ENCODE results near the gene SCMH1. TPM values are rescaled to one million over a fixed set of nuclear protein-coding genes. Genes with fewer than 3 reads are reported as not detected.

The SCMH1 gene
- total RNA-seq, 2 donors from 2014 or later: 16.4 to 18.3 TPM

DNA sequence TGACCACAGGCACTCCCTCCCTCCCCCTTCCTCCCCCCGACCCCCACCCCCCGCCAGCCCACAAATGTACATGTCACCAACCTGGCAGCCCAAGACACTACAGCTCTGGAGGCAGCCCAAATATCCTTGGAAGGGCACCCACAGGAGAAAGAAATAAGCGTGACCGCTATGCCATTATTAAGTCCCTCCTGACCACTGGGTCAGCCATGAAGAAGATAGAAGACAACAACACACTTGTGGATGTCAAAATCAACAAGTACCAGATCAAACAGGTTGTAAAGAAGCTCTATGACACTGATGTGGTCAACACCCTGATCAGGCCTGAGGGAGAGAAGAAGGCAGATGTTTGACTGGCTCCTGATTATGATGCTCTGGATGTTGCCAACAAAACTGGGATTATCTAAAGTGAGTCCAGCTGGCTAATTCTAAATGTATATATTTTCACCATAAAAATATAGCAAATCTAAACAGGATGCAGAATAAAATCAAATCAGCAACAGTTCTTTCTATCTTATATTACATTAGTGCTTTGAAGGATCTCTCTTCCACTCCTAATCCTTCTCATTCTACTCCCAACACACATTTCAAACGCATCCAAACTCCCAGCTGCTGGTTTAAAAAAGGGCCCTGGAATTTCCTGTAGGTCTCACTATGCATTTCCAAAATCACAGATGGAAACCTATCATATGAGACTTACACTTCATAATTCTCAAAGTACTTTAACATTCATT, 143.2 kb downstream of the SCMH1 start:
- H3K4me3 Mint-ChIP-seq: no peak overlapping the region
- H3K9ac ChIP-seq (ENCODE audit: extremely low read depth, low read length, poor library complexity, severe bottlenecking): no peak overlapping the region
- no peaks in the 10 kb centered on the region for H3K27me3 ChIP-seq (ENCODE audit: control insufficient read depth, insufficient read depth, low read length, poor library complexity, severe bottlenecking)
- no peak overlapping the region for H3K27ac ChIP-seq (ENCODE audit: low read depth, low read length)
- H3K9me3 Mint-ChIP-seq: no peaks in the 10 kb centered on the region
- H3K4me3 ChIP-seq (ENCODE audit: low read length): no peak overlapping the region
- H3K4me1 ChIP-seq (ENCODE audit: control insufficient read depth, insufficient read depth, low read length): no peaks in the 10 kb centered on the region
- H3K4me1 Mint-ChIP-seq: peaks cover 2% of the 10 kb centered on the region
- H3K9me3 ChIP-seq (ENCODE audit: control insufficient read depth, low read length): no peaks in the 10 kb centered on the region
- no peak overlapping the region for H3K27ac Mint-ChIP-seq
- TF ChIP-seq, protein P1, sequence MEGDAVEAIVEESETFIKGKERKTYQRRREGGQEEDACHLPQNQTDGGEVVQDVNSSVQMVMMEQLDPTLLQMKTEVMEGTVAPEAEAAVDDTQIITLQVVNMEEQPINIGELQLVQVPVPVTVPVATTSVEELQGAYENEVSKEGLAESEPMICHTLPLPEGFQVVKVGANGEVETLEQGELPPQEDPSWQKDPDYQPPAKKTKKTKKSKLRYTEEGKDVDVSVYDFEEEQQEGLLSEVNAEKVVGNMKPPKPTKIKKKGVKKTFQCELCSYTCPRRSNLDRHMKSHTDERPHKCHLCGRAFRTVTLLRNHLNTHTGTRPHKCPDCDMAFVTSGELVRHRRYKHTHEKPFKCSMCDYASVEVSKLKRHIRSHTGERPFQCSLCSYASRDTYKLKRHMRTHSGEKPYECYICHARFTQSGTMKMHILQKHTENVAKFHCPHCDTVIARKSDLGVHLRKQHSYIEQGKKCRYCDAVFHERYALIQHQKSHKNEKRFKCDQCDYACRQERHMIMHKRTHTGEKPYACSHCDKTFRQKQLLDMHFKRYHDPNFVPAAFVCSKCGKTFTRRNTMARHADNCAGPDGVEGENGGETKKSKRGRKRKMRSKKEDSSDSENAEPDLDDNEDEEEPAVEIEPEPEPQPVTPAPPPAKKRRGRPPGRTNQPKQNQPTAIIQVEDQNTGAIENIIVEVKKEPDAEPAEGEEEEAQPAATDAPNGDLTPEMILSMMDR (conservative IDR thresholded peaks at IDR 0.05): no peak
- no peaks in the 10 kb centered on the region for H3K36me3 ChIP-seq (ENCODE audit: control insufficient read depth, insufficient read depth, low read length)
- DNase-seq: no peak
- H3K36me3 Mint-ChIP-seq (ENCODE audit: low read depth): no peaks in the 10 kb centered on the region
- 92 to 100% methylated on average over 2 to 4 of the region's 5 CpGs for WGBS, 2 experiments (ENCODE audit: insufficient coverage in 1 of 2, insufficient read length in 1 of 2)
- no peaks in the 10 kb centered on the region for H3K27me3 Mint-ChIP-seq (ENCODE audit: insufficient read depth)

DNA sequence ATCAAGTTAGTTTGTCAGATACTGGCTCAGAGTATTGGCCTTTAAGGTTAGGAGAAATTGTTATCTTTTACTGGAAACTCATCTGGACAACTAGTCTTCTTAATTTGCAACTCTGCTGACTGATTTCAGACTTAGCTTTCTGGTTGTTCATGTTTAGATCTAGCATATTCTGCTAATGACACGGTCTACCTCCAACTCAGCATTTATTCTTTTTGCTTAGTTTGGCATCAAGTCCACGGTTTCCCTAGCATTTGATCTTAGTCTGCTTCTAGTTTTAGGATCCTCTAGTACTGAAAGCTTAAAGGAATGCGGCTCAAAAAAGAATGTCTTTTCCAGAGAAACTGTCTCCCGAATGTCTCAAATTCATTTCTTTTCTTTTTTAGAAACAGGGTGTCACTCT, 145.0 kb downstream of the SCMH1 start:
- Histone ChIP-seq H3K9me3 (ENCODE audit: control insufficient read depth, low read length) (no peaks in the 10 kb centered on the region), H3K4me1 (ENCODE audit: control insufficient read depth, insufficient read depth, low read length) (no peaks in the 10 kb centered on the region), H3K27me3 (ENCODE audit: control insufficient read depth, insufficient read depth, low read length, poor library complexity, severe bottlenecking) (no peaks in the 10 kb centered on the region), H3K27ac (ENCODE audit: low read depth, low read length) (no peak overlapping the region), H3K4me3 (ENCODE audit: low read length) (no peak overlapping the region), H3K9ac (ENCODE audit: extremely low read depth, low read length, poor library complexity, severe bottlenecking) (no peak overlapping the region), H3K36me3 (ENCODE audit: control insufficient read depth, insufficient read depth, low read length) (no peaks in the 10 kb centered on the region)
- Mint-ChIP-seq H3K4me1 (peaks cover 2% of the 10 kb centered on the region), H3K9me3 (peaks cover 5% of the 10 kb centered on the region), H3K4me3 (no peak overlapping the region), H3K36me3 (ENCODE audit: low read depth) (no peaks in the 10 kb centered on the region), H3K27ac (no peak overlapping the region), H3K27me3 (ENCODE audit: insufficient read depth) (no peaks in the 10 kb centered on the region)
- TF ChIP-seq, protein P1 (conservative IDR thresholded peaks at IDR 0.05): no peak
- WGBS, 2 experiments (ENCODE audit: insufficient coverage in 1 of 2, insufficient read length in 1 of 2): 83 to 86% methylated on average over 4 of the region's 4 CpGs
- no peak for DNase-seq

DNA sequence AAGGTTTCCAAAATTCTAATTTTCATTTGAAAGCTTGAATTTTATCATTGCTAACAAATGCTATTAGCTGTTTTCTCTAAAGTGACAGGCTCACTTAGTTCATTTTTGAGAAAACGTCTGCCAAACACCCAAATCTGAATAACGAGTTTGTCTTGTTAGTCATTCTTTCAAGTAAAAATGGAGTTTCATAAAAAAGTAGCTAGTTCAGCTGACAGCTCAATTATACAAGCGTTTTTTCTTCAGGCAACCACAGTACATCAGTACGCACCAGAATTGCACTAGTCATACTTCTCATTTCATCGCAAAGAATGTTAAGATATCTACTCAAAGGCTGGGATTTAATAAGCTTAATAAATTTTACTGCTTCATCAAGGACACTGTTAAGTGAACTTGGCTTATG, 148.3 kb downstream of the SCMH1 start:
- no peak overlapping the region for H3K4me3 Mint-ChIP-seq
- no peaks in the 10 kb centered on the region for H3K4me1 Mint-ChIP-seq
- TF ChIP-seq, protein P1 (conservative IDR thresholded peaks at IDR 0.05): no peak
- H3K27ac Mint-ChIP-seq: no peak overlapping the region
- no peaks in the 10 kb centered on the region for H3K9me3 ChIP-seq (ENCODE audit: control insufficient read depth, low read length)
- peaks cover 5% of the 10 kb centered on the region for H3K9me3 Mint-ChIP-seq
- H3K9ac ChIP-seq (ENCODE audit: extremely low read depth, low read length, poor library complexity, severe bottlenecking): no peak overlapping the region
- H3K36me3 ChIP-seq (ENCODE audit: control insufficient read depth, insufficient read depth, low read length): no peaks in the 10 kb centered on the region
- no peak overlapping the region for H3K4me3 ChIP-seq (ENCODE audit: low read length)
- no peaks in the 10 kb centered on the region for H3K4me1 ChIP-seq (ENCODE audit: control insufficient read depth, insufficient read depth, low read length)
- peaks cover 7% of the 10 kb centered on the region for H3K36me3 Mint-ChIP-seq (ENCODE audit: low read depth)
- DNase-seq: no peak
- whole genome bisulfite sequencing, 2 experiments (ENCODE audit: insufficient coverage in 1 of 2, insufficient read length in 1 of 2): 75 to 77% methylated on average over 4 to 5 of the region's 5 CpGs
- H3K27me3 Mint-ChIP-seq (ENCODE audit: insufficient read depth): no peaks in the 10 kb centered on the region
- H3K27ac ChIP-seq (ENCODE audit: low read depth, low read length): no peak overlapping the region
- H3K27me3 ChIP-seq (ENCODE audit: control insufficient read depth, insufficient read depth, low read length, poor library complexity, severe bottlenecking): no peaks in the 10 kb centered on the region
